HG03025 (cell line): ENCODE measurements around the gene WIZ.
"Not testable (repeated sequence)": the region's sequence is repeated elsewhere in the genome, so short reads cannot be mapped to it uniquely, and the experiment has no call there.

Experiments
- ATAC-seq: cut with Tn5 transposase; IDR thresholded peaks from one replicate; pipeline ENCODE4 v1.9.1; 2021; ENCODE audit warnings: mild to moderate bottlenecking, moderate library complexity; ENCODE audit not compliant: unreplicated experiment, low FRiP score

Gene WIZ

GRCh38 chr19:15417699-15418098 is 32.1 kb downstream of the WIZ start:
- ATAC-seq, result no peak

- no peak for ATAC-seq
Observed at GRCh38 chr19:15412832-15413231, 36.9 kb downstream of the WIZ start.

- not testable (repeated sequence) for ATAC-seq
Observed at GRCh38 chr19:15411351-15411750, 38.4 kb downstream of the WIZ start.

GRCh38 chr19:15404780-15405211 is 45.0 kb downstream of the WIZ start:
- no peak for ATAC-seq

- no peak for ATAC-seq
Observed at GRCh38 chr19:15404097-15404779, 45.5 kb downstream of the WIZ start.

GRCh38 chr19:15403151-15403531 is 46.6 kb downstream of the WIZ start:
- no peak for ATAC-seq

- ATAC-seq, result no peak
Observed at GRCh38 chr19:15402411-15403150, 47.2 kb downstream of the WIZ start.

- ATAC-seq, result no peak
Observed at GRCh38 chr19:15401397-15401710, 48.4 kb downstream of the WIZ start.

GRCh38 chr19:15400521-15401396 is 49.0 kb downstream of the WIZ start:
- no peak for ATAC-seq

GRCh38 chr19:15399635-15400034 is 50.1 kb downstream of the WIZ start:
- ATAC-seq, result no peak

- ATAC-seq, result no peak
Observed at GRCh38 chr19:15399234-15399515, 50.6 kb downstream of the WIZ start.

GRCh38 chr19:15398501-15399233 is 51.1 kb downstream of the WIZ start:
- no peak for ATAC-seq

- no peak for ATAC-seq
Observed at GRCh38 chr19:15397782-15398181, 52.0 kb downstream of the WIZ start.

GRCh38 chr19:15397236-15397635 is 52.5 kb downstream of the WIZ start:
- ATAC-seq, result no peak

- ATAC-seq, result no peak
Observed at GRCh38 chr19:15396436-15396835, 53.3 kb downstream of the WIZ start.

- ATAC-seq, result not testable (repeated sequence)
Observed at GRCh38 chr19:15395251-15395650, 54.5 kb downstream of the WIZ start.

- ATAC-seq, result no peak
Observed at GRCh38 chr19:15394426-15394825, 55.3 kb downstream of the WIZ start.

- ATAC-seq, result no peak
Observed at GRCh38 chr19:15393963-15394362, 55.8 kb downstream of the WIZ start.

- ATAC-seq, result no peak
Observed at GRCh38 chr19:15390814-15391213, 58.9 kb downstream of the WIZ start.

GRCh38 chr19:15381864-15382263 is 67.9 kb downstream of the WIZ start:
- ATAC-seq, result no peak

- ATAC-seq, result no peak
Observed at GRCh38 chr19:15381429-15381828, 68.3 kb downstream of the WIZ start.
